Gastroesophageal sphincter (tissue), 3 donors: ENCODE measurements around the gene CELSR1.

ENCODE experiments used
- POLR2A ChIP-seq, 2 donors: fragments of 450-650 bp; IDR thresholded peaks; one replicate each; pipeline ENCODE4 v1.6.1; 2017; ENCODE audit warnings: antibody characterized with exemption in 2 of 2, mild to moderate bottlenecking in 2 of 2, moderate library complexity in 1 of 2
- TF ChIP-seq, protein P1 (sequence below), 4 experiments: fragments of 200-600 bp in 2 of 4; fragments of 450-650 bp in 2 of 4; sonication (generic) in 1 of 4; IDR thresholded peaks; one replicate each; pipeline ENCODE4 v1.5.1; 2017 to 2019; ENCODE audit warnings: antibody characterized with exemption in 4 of 4, mild to moderate bottlenecking in 2 of 4, moderate library complexity in 2 of 4

DNA sequence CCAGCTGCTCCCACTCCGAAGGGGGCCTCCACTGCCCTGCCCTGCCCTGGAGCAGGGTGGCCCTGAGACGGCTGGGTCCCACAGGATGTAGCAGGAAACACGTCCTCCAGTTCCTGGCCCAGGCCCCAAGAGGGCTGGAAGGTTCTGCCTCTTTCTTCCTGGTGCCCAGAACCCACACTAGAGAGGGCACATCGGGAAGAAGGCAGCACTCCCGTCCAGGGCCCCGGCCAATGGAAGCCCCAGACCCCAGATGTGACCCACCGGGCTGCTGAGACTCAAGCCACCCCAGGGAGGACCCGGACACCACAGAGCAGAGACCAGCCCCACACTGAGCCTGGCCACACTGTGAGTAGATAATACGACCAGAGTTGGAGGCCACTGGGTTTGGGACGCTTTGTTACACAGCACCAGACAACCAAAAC, 71.2 kb downstream of the CELSR1 start:
- TF ChIP-seq, protein P1, sequence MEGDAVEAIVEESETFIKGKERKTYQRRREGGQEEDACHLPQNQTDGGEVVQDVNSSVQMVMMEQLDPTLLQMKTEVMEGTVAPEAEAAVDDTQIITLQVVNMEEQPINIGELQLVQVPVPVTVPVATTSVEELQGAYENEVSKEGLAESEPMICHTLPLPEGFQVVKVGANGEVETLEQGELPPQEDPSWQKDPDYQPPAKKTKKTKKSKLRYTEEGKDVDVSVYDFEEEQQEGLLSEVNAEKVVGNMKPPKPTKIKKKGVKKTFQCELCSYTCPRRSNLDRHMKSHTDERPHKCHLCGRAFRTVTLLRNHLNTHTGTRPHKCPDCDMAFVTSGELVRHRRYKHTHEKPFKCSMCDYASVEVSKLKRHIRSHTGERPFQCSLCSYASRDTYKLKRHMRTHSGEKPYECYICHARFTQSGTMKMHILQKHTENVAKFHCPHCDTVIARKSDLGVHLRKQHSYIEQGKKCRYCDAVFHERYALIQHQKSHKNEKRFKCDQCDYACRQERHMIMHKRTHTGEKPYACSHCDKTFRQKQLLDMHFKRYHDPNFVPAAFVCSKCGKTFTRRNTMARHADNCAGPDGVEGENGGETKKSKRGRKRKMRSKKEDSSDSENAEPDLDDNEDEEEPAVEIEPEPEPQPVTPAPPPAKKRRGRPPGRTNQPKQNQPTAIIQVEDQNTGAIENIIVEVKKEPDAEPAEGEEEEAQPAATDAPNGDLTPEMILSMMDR (IDR thresholded peaks at IDR 0.05), result no peak
- TF ChIP-seq POLR2A (IDR thresholded peaks at IDR 0.05), result no peak
